WTC11 (cell line): ENCODE results near the gene CRLF1. TPM values are rescaled to one million over a fixed set of nuclear protein-coding genes. Genes with fewer than 3 reads are reported as not detected.

Source experiments
- ATAC-seq: fragments of 200-7000 bp; cut with Tn5 transposase; 2 replicates; pipeline ENCODE4 v1.10.0; 2021; ENCODE audit warnings: mild to moderate bottlenecking, moderate library complexity
- CTCF ChIA-PET: fragments of 300-600 bp; sonication (Branson Sonifier 250); formaldehyde crosslinking; loops from one replicate; lab custom pipeline; 2021; ENCODE audit warnings: antibody characterized with exemption; lab: Charles Lee
- POLR2A ChIA-PET: fragments of 350-600 bp; sonication (Branson Sonifier 250); formaldehyde crosslinking; loops from one replicate; lab custom pipeline; 2021; ENCODE audit warnings: antibody characterized with exemption; lab: Charles Lee
- DNase-seq: peaks from one replicate; pipeline ENCODE4 v3.0.0; 2021; ENCODE audit warnings: low spot score
- H3K27ac Mint-ChIP-seq: 2 replicates; pipeline ENCODE4 v1.8.0; 2021; ENCODE audit warnings: mixed read lengths
- H3K27me3 Mint-ChIP-seq: 2 replicates; pipeline ENCODE4 v1.8.0; 2021; ENCODE audit warnings: low read depth, mild to moderate bottlenecking, moderate library complexity, mixed read lengths
- H3K36me3 Mint-ChIP-seq: 2 replicates; pipeline ENCODE4 v1.8.0; 2021; ENCODE audit warnings: mixed read lengths
- H3K4me1 Mint-ChIP-seq: 2 replicates; pipeline ENCODE4 v1.8.0; 2022; ENCODE audit warnings: mixed read lengths
- H3K4me3 Mint-ChIP-seq: 2 replicates; pipeline ENCODE4 v1.8.0; 2021; ENCODE audit warnings: mild to moderate bottlenecking, moderate library complexity, mixed read lengths
- H3K9me3 Mint-ChIP-seq: 2 replicates; pipeline ENCODE4 v1.8.0; 2021; ENCODE audit warnings: mixed read lengths
- CREB1 ChIP-seq: sonication (generic); formaldehyde crosslinking; IDR thresholded peaks from 2 replicates; pipeline ENCODE4 v1.8.0; 2023; ENCODE audit warnings: mild to moderate bottlenecking, missing genetic modification reagents
- ESRRA ChIP-seq: sonication (generic); formaldehyde crosslinking; IDR thresholded peaks from 2 replicates; pipeline ENCODE4 v1.8.1; 2022; ENCODE audit warnings: mild to moderate bottlenecking, missing genetic modification reagents, borderline replicate concordance
- JUN ChIP-seq: sonication (generic); formaldehyde crosslinking; IDR thresholded peaks from 2 replicates; pipeline ENCODE4 v1.8.0; 2023; ENCODE audit warnings: mild to moderate bottlenecking, missing genetic modification reagents
- MAX ChIP-seq: sonication (generic); formaldehyde crosslinking; IDR thresholded peaks from 2 replicates; pipeline ENCODE4 v1.8.0; 2022; ENCODE audit warnings: mild to moderate bottlenecking, missing genetic modification reagents
- NFATC4 ChIP-seq: fragments of 250-450 bp; sonication (Bioruptor Pico); IDR thresholded peaks from 2 replicates; pipeline ENCODE4 v1.9.0; 2021; ENCODE audit warnings: mild to moderate bottlenecking
- NR3C1 ChIP-seq: sonication (generic); formaldehyde crosslinking; conservative IDR thresholded peaks from 2 replicates; pipeline ENCODE4 v1.8.1; 2023; ENCODE audit warnings: low read depth, mild to moderate bottlenecking, missing genetic modification reagents
- PRDM15 ChIP-seq: sonication (generic); formaldehyde crosslinking; IDR thresholded peaks from 2 replicates; pipeline ENCODE4 v1.8.0; 2022; ENCODE audit warnings: missing genetic modification reagents
- TCF7 ChIP-seq: sonication (generic); formaldehyde crosslinking; IDR thresholded peaks from 2 replicates; pipeline ENCODE4 v1.8.0; 2022; ENCODE audit warnings: mild to moderate bottlenecking, low read depth, missing genetic modification reagents, moderate library complexity
- ZBTB21 ChIP-seq: sonication (generic); formaldehyde crosslinking; IDR thresholded peaks from 2 replicates; pipeline ENCODE4 v1.8.1; 2023; ENCODE audit warnings: mild to moderate bottlenecking, missing genetic modification reagents, borderline replicate concordance
- ZNF121 ChIP-seq: sonication (generic); formaldehyde crosslinking; IDR thresholded peaks from 2 replicates; pipeline ENCODE4 v1.8.0; 2023; ENCODE audit warnings: missing genetic modification reagents
- ZNF232 ChIP-seq: sonication (generic); formaldehyde crosslinking; IDR thresholded peaks from 2 replicates; pipeline ENCODE4 v1.8.0; 2022; ENCODE audit warnings: mild to moderate bottlenecking, missing genetic modification reagents
- ZNF281 ChIP-seq: sonication (generic); formaldehyde crosslinking; IDR thresholded peaks from 2 replicates; pipeline ENCODE4 v1.8.0; 2023; ENCODE audit warnings: mild to moderate bottlenecking, missing genetic modification reagents
- ZNF396 ChIP-seq: fragments of 250-450 bp; sonication (Bioruptor Pico); IDR thresholded peaks from 2 replicates; pipeline ENCODE4 v1.8.0; 2021; ENCODE audit warnings: mild to moderate bottlenecking, moderate library complexity, borderline replicate concordance
- ZNF425 ChIP-seq: fragments of 250-450 bp; sonication (Bioruptor Pico); conservative IDR thresholded peaks from 2 replicates; pipeline ENCODE4 v1.9.0; 2021; ENCODE audit warnings: mild to moderate bottlenecking
- total RNA-seq: library from RNA; stranded (reverse); gene quantifications from 3 replicates; pipeline ENCODE4 v1.2.3, GENCODE V29; 2021
- TF ChIP-seq, protein P1 (sequence below): fragments of 250-450 bp; sonication (Bioruptor Pico); IDR thresholded peaks from 2 replicates; pipeline ENCODE4 v1.9.0; 2021; ENCODE audit warnings: mild to moderate bottlenecking
- TF ChIP-seq, protein P2 (sequence below): sonication (generic); formaldehyde crosslinking; IDR thresholded peaks from 2 replicates; pipeline ENCODE4 v1.8.0; 2023; ENCODE audit warnings: missing genetic modification reagents
- TF ChIP-seq, protein P3 (sequence below): sonication (generic); formaldehyde crosslinking; conservative IDR thresholded peaks from 2 replicates; pipeline ENCODE4 v1.8.1; 2022; ENCODE audit warnings: mild to moderate bottlenecking, missing genetic modification reagents

Gene CRLF1
- total RNA-seq, 1 experiment from 2014 or later: 36.4 TPM

GRCh38 chr19:18635831-18636182 is 29.2 kb upstream of the CRLF1 start (continued):
- no peak for TF ChIP-seq PRDM15
- TF ChIP-seq, protein P1, sequence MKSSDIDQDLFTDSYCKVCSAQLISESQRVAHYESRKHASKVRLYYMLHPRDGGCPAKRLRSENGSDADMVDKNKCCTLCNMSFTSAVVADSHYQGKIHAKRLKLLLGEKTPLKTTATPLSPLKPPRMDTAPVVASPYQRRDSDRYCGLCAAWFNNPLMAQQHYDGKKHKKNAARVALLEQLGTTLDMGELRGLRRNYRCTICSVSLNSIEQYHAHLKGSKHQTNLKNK: no peak
- TF ChIP-seq ZNF396 (CRISPR knock-in tag): no peak
- TF ChIP-seq ZNF121 (CRISPR knock-in tag): no peak
- TF ChIP-seq, protein P2, sequence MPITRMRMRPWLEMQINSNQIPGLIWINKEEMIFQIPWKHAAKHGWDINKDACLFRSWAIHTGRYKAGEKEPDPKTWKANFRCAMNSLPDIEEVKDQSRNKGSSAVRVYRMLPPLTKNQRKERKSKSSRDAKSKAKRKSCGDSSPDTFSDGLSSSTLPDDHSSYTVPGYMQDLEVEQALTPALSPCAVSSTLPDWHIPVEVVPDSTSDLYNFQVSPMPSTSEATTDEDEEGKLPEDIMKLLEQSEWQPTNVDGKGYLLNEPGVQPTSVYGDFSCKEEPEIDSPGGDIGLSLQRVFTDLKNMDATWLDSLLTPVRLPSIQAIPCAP (CRISPR knock-in tag): no peak
- TF ChIP-seq ZNF232: no peak
- TF ChIP-seq NR3C1: no peak
- TF ChIP-seq ZNF281 (CRISPR knock-in tag): no peak

- TF ChIP-seq ZNF121 (CRISPR knock-in tag) (no peak), ZNF425 (CRISPR knock-in tag) (no peak), TCF7 (CRISPR knock-in tag) (no peak), JUN (CRISPR knock-in tag) (no peak), ZBTB21 (CRISPR knock-in tag) (no peak), ESRRA (CRISPR knock-in tag) (no peak), CREB1 (CRISPR knock-in tag) (no peak), NFATC4 (CRISPR knock-in tag) (no peak), MAX (no peak)
- TF ChIP-seq, protein P3, sequence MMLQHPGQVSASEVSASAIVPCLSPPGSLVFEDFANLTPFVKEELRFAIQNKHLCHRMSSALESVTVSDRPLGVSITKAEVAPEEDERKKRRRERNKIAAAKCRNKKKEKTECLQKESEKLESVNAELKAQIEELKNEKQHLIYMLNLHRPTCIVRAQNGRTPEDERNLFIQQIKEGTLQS (CRISPR knock-in tag): no peak
- no peak for DNase-seq
- peaks cover 12% of the 10 kb centered on the region for H3K4me1 Mint-ChIP-seq
- no peaks in the 10 kb centered on the region for H3K36me3 Mint-ChIP-seq
- peaks cover 30% of the 10 kb centered on the region for H3K27me3 Mint-ChIP-seq
- CTCF ChIA-PET: interaction anchor here (1.2 kb wide), 1 partner anchor 41 kb away, joined by 4 read pairs; no protein-coding TSS in a partner anchor
- H3K27ac Mint-ChIP-seq: no peak overlapping the region
- ATAC-seq: no peak
- POLR2A ChIA-PET: interaction anchor here (1.1 kb wide), 1 partner anchor 41 kb away, joined by 3 read pairs; no protein-coding TSS in a partner anchor
- no peak overlapping the region for H3K4me3 Mint-ChIP-seq
- H3K9me3 Mint-ChIP-seq: no peaks in the 10 kb centered on the region
Observed at GRCh38 chr19:18634612-18635297, 28.2 kb upstream of the CRLF1 start.
